Measurements from ENCODE around the gene ATP2A1.

GRCh38 chr16:28839899-28840298, 38.4 kb upstream of the ATP2A1 start:
- no peak for TF ChIP-seq ARNT (IDR thresholded peaks at IDR 0.05)
- TF ChIP-seq FOXA1 (IDR thresholded peaks at IDR 0.05): no peak
- TF ChIP-seq SP1 (IDR thresholded peaks at IDR 0.05): no peak
- no peak for TF ChIP-seq ZNF384 (IDR thresholded peaks at IDR 0.05)
- TF ChIP-seq TARDBP (IDR thresholded peaks at IDR 0.05): no peak
- no peak for TF ChIP-seq BHLHE40 (IDR thresholded peaks at IDR 0.05; ENCODE audit: borderline replicate concordance)

All from HEK293T (cell line).